Measurements from ENCODE around the gene ATP23.

DNA sequence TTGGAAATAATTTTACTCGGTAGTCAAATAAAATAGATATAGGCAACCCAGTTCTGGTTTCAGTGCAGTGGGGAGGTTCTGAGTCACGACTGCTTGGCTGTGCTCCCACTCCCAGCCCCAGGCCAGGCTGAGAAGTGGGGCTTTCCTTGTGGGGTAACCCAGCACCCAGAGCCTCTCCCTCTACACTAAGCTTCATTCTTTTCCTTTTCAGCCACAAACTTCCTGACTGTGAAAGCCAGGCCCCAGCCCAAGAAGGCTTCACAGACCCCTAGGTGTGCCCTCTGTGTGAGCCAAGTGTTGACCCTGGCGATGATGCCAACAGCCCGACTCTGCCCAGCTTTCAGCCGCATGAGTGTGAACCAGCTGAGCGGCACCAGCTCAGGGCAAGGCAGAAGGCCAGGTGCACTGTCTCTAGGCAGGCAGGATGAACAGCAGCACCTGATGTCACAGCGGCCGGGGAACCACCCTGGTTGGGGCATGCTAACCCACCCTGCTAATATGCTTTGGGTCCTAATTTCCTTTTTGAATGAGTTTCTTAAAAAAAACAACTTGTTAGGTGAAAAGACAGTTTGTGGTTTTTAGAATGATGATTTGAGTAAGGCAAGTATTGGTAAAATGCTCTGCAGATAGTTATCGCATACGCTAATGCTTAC, 42.2 kb upstream of the ATP23 start:
- TF ChIP-seq ZSCAN20 (CRISPR knock-in tag; IDR thresholded peaks at IDR 0.05) (no peak), NR3C1 (IDR thresholded peaks at IDR 0.05) (no peak), RNF2 (IDR thresholded peaks at IDR 0.05; ENCODE audit: borderline replicate concordance, low read depth) (no peak), CTCF (IDR thresholded peaks at IDR 0.05) (no peak), EP300 (IDR thresholded peaks at IDR 0.05) (no peak), SMC3 (IDR thresholded peaks at IDR 0.05) (no peak), POLR2A (IDR thresholded peaks at IDR 0.05; ENCODE audit: low read length) (no peak), RFX5 (IDR thresholded peaks at IDR 0.05) (no peak), ELK1 (IDR thresholded peaks at IDR 0.05; ENCODE audit: low read depth, low read length) (no peak)

All from A549 (cell line).